ENCODE measurements around the gene PRPF40B. TPM values are rescaled to one million over a fixed set of nuclear protein-coding genes. Genes with fewer than 3 reads are reported as not detected.

Gene PRPF40B
- total RNA-seq, 4 donors from 2014 or later, result 17.4 to 72.9 (median 25.4) TPM

- H3K27ac ChIP-seq, result peak overlapping the region; percentile 89 to 92
Measured at GRCh38 chr12:49621651-49622500, 1.5 kb upstream of the PRPF40B start.

DNA sequence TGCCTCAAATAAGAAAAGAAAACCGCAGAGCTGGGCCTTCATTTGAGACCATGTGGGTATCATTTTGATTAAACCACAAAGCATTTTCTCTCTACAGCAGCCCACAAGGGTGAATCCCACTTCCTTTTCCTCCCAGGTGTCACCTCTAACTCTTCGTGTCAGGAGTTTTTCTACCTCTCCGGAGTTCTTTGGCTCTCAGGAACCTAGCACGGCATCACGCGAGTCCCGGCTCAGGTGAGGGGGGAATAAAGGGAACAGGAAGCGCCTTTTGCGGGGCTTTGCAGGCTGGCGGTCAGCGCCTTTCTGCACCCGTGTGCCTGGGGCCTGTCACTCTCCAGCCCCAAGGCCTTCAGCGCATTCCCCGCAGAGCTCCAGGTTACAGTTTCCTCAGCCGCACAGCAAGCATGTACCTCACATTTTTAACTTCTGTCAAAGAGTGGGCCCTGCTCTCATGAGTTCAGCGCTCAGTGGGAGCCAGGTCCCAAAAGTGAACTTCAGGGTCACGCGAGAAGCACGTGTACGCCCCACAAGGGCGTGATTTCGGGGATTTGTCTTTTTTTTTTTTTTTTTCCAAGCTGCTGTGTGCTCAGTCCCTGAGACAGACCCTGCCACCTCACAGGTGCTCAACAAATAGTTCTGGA is 740 bp upstream of the PRPF40B start:
- intact Hi-C loops (cut with DNase I; ENCODE audit: low total_unique reads), result no loop called here
- no peaks in the 10 kb centered on the region for H3K4me1 ChIP-seq
- TF ChIP-seq POLR2A (IDR thresholded peaks at IDR 0.05) (no peak), CTCF (IDR thresholded peaks at IDR 0.05) (no peak)
- H3K36me3 ChIP-seq, result no peaks in the 10 kb centered on the region
- peak overlapping the region; percentile 56 to 61 for H3K4me3 ChIP-seq
- peak in 1 of 2 donors; percentile 48 for DNase-seq
- H3K27me3 ChIP-seq, result no peaks in the 10 kb centered on the region
- no peaks in the 10 kb centered on the region for H3K9me3 ChIP-seq
- peak overlapping the region; percentile 89 to 92 for H3K27ac ChIP-seq

More at GRCh38 chr12:49621651-49622500, 1.5 kb upstream of the PRPF40B start:
- Histone ChIP-seq H3K27me3 (no peaks in the 10 kb centered on the region), H3K36me3 (no peaks in the 10 kb centered on the region), H3K4me3 (peak overlapping the region; percentile 56 to 61), H3K9me3 (no peaks in the 10 kb centered on the region), H3K4me1 (no peaks in the 10 kb centered on the region)
- intact Hi-C loops (cut with DNase I; ENCODE audit: low total_unique reads), result no loop called here
- no peak for TF ChIP-seq POLR2A (IDR thresholded peaks at IDR 0.05)
- no peak for TF ChIP-seq CTCF (IDR thresholded peaks at IDR 0.05)
- DNase-seq, result no peak

DNA sequence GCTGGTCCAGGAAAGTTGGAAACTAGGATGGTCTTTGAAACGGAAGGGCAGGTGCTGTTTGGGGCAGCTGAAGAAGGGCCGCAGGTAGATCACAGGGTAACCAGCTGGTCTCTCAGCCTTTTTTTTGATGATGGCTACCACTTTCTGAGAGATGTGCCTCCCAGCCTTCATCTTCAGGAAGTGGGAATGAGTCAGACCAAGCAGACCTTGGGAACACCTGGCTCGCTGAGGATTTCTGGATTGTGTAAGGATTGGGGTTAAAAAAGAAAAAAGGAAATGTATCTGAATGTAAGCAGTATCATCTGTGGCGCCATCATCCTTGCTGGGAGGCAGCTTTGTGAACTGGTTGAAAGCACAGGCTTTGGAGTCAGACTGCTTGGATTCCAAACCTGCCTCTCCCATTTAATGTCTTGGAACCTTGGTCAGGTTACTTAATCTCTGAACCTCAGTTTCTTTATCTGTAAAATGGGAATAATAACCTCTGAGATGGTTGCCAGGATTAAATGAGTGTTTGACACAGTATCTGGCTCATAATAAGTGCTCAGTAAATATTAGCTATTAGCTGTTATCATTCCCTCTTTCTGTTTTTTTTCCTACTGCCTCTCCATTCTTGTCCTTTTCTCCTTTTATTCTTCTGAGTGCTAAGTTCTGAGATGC is 1.7 kb downstream of the PRPF40B start:
- no peaks in the 10 kb centered on the region for H3K36me3 ChIP-seq
- DNase-seq, result no peak
- H3K27ac ChIP-seq, result peak overlapping the region; percentile 29 to 92
- no peaks in the 10 kb centered on the region for H3K9me3 ChIP-seq
- intact Hi-C loops (cut with DNase I; ENCODE audit: low total_unique reads), result no loop called here
- H3K4me1 ChIP-seq, result no peaks in the 10 kb centered on the region
- H3K4me3 ChIP-seq, result no peak overlapping the region
- TF ChIP-seq CTCF (IDR thresholded peaks at IDR 0.05) (no peak), POLR2A (IDR thresholded peaks at IDR 0.05) (no peak)
- no peaks in the 10 kb centered on the region for H3K27me3 ChIP-seq

DNA sequence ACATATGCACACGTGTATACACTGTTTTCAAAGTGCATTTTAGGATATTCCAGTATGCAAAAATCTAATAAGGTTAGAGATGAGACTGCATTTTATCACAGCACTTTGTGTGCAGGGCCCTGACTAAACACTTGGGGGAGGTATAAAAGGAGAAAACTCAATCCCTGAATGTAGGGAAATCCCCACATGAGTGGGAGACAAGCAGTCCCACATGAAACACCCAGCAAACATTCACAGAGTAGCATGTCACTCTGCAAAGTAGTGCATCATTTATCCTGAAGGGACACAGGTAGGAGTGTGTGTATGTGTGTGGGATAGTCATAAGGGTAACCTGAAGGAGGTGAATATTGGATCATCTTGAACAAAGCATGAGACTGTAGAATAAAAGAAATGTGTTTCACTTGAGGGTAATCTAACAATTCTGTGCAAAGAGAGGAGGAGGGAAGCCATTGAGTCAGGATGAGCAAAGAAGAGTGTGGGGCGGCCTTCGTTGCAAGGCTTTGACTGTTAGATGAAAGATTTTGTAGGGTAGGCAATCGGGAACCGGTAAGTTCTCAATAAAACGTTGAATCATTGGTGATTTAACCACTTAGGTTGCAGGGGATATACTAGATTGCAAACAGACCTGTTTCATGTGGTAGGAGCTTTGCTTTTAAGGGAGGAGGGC is 2.9 kb downstream of the PRPF40B start:
- H3K27ac ChIP-seq, result no peak overlapping the region
- no peak for TF ChIP-seq CTCF (IDR thresholded peaks at IDR 0.05)
- no peak for TF ChIP-seq POLR2A (IDR thresholded peaks at IDR 0.05)
- H3K4me1 ChIP-seq, result no peaks in the 10 kb centered on the region
- H3K27me3 ChIP-seq, result no peaks in the 10 kb centered on the region
- no peak for DNase-seq
- intact Hi-C loops (cut with DNase I; ENCODE audit: low total_unique reads), result no loop called here
- H3K4me3 ChIP-seq, result no peak overlapping the region
- no peaks in the 10 kb centered on the region for H3K36me3 ChIP-seq
- no peaks in the 10 kb centered on the region for H3K9me3 ChIP-seq
